HEK293 (cell line): ENCODE results near the gene COQ10A.
A peak's percentile ranks its signal among the peaks of the same experiment; 100 is the strongest.

Experiments used
- CTCF ChIA-PET: fragments of 350-600 bp; formaldehyde crosslinking; extraction: SDS; loops from one replicate; lab custom pipeline; 2021; ENCODE audit warnings: antibody characterized with exemption; lab: Yijun Ruan, JAX
- POLR2A ChIA-PET: fragments of 300-600 bp; formaldehyde crosslinking; extraction: SDS; loops from one replicate; lab custom pipeline; 2020; ENCODE audit warnings: antibody characterized with exemption, inconsistent platforms; lab: Yijun Ruan, JAX
- H3K27ac ChIP-seq: fragments of 200-500 bp; sonication (Bioruptor generic); 2 replicates; pipeline ENCODE4 v1.5.1; 2014; ENCODE audit warnings: low read depth, low read length, control low read depth, inconsistent platforms; ENCODE audit errors: extremely low read depth
- H3K36me3 ChIP-seq, 2 experiments: fragments of 200-500 bp in 1 of 2; sonication (Bioruptor generic) in 1 of 2; 1 replicate in 1 of 2; 2 replicates in 1 of 2; pipeline ENCODE4 v1.5.1; 2014 to 2017; ENCODE audit warnings: inconsistent platforms in 2 of 2, low read length in 2 of 2; ENCODE audit not compliant: control insufficient read depth in 2 of 2, insufficient read depth in 1 of 2
- H3K4me1 ChIP-seq: fragments of 200-500 bp; sonication (Bioruptor generic); 2 replicates; pipeline ENCODE4 v1.5.1; 2014; ENCODE audit warnings: mild to moderate bottlenecking, low read length, inconsistent platforms; ENCODE audit not compliant: control insufficient read depth, insufficient read depth
- H3K4me3 ChIP-seq: 2 replicates; pipeline ENCODE4 v1.5.1; 2011; ENCODE audit warnings: low read depth, mild to moderate bottlenecking, control low read depth, low read length, moderate library complexity
- H3K9me3 ChIP-seq: fragments of 200-500 bp; sonication (Bioruptor generic); 2 replicates; pipeline ENCODE4 v1.5.1; 2014; ENCODE audit warnings: low read depth, low read length, inconsistent platforms; ENCODE audit not compliant: control insufficient read depth, insufficient read depth
- BCL6B ChIP-seq: fragments of 450-650 bp; formaldehyde crosslinking; IDR thresholded peaks from 2 replicates; pipeline ENCODE4 v1.5.1; 2017; ENCODE audit warnings: missing biosample characterization, missing genetic modification characterization
- GLIS1 ChIP-seq: fragments of 450-650 bp; formaldehyde crosslinking; IDR thresholded peaks from 2 replicates; pipeline ENCODE4 v1.5.1; 2016; ENCODE audit warnings: missing biosample characterization, missing genetic modification characterization
- OSR2 ChIP-seq: fragments of 450-650 bp; formaldehyde crosslinking; IDR thresholded peaks from 2 replicates; pipeline ENCODE4 v1.5.1; 2016; ENCODE audit warnings: missing biosample characterization, missing genetic modification characterization
- SALL2 ChIP-seq: fragments of 450-650 bp; formaldehyde crosslinking; IDR thresholded peaks from 2 replicates; pipeline ENCODE4 v1.5.0; 2017; ENCODE audit warnings: missing biosample characterization, mild to moderate bottlenecking, missing genetic modification characterization, borderline replicate concordance
- ZBTB17 ChIP-seq: fragments of 450-650 bp; formaldehyde crosslinking; IDR thresholded peaks from 2 replicates; pipeline ENCODE4 v1.5.1; 2016; ENCODE audit warnings: missing biosample characterization, missing genetic modification characterization
- ZBTB7A ChIP-seq: fragments of 450-650 bp; formaldehyde crosslinking; IDR thresholded peaks from 2 replicates; pipeline ENCODE4 v1.5.1; 2016; ENCODE audit warnings: low read depth, missing biosample characterization, missing genetic modification characterization
- ZIC2 ChIP-seq: fragments of 450-650 bp; formaldehyde crosslinking; IDR thresholded peaks from 2 replicates; pipeline ENCODE4 v1.5.1; 2016; ENCODE audit warnings: missing biosample characterization, missing genetic modification characterization
- ZNF121 ChIP-seq: fragments of 450-650 bp; formaldehyde crosslinking; IDR thresholded peaks from 2 replicates; pipeline ENCODE4 v1.5.1; 2016; ENCODE audit warnings: missing biosample characterization, missing genetic modification characterization
- ZNF223 ChIP-seq: fragments of 450-650 bp; formaldehyde crosslinking; IDR thresholded peaks from 2 replicates; pipeline ENCODE4 v1.5.1; 2016; ENCODE audit warnings: missing biosample characterization, missing genetic modification characterization
- ZNF23 ChIP-seq: fragments of 450-650 bp; formaldehyde crosslinking; IDR thresholded peaks from 2 replicates; pipeline ENCODE4 v1.5.1; 2016; ENCODE audit warnings: missing biosample characterization, missing genetic modification characterization, borderline replicate concordance
- ZNF302 ChIP-seq: fragments of 450-650 bp; formaldehyde crosslinking; IDR thresholded peaks from 2 replicates; pipeline ENCODE4 v1.5.1; 2016; ENCODE audit warnings: missing biosample characterization, missing genetic modification characterization, low read depth
- ZNF341 ChIP-seq: fragments of 450-650 bp; formaldehyde crosslinking; IDR thresholded peaks from 2 replicates; pipeline ENCODE4; 2016; ENCODE audit warnings: low read depth, missing biosample characterization, missing genetic modification characterization
- ZNF488 ChIP-seq: fragments of 450-650 bp; formaldehyde crosslinking; IDR thresholded peaks from 2 replicates; pipeline ENCODE4 v1.5.1; 2016; ENCODE audit warnings: missing biosample characterization, missing genetic modification characterization
- ZNF561 ChIP-seq: fragments of 450-650 bp; IDR thresholded peaks from 2 replicates; pipeline ENCODE4 v1.5.1; 2018; ENCODE audit warnings: missing biosample characterization, missing genetic modification characterization, borderline replicate concordance
- ZNF629 ChIP-seq: fragments of 450-650 bp; formaldehyde crosslinking; IDR thresholded peaks from 2 replicates; pipeline ENCODE4 v1.5.1; 2017; ENCODE audit warnings: missing biosample characterization, missing genetic modification characterization
- ZNF768 ChIP-seq: fragments of 450-650 bp; formaldehyde crosslinking; IDR thresholded peaks from 2 replicates; pipeline ENCODE4 v1.5.1; 2018; ENCODE audit warnings: missing biosample characterization, mild to moderate bottlenecking, missing genetic modification characterization
- TF ChIP-seq, protein P1 (sequence below): fragments of 450-650 bp; formaldehyde crosslinking; IDR thresholded peaks from 2 replicates; pipeline ENCODE4 v1.5.1; 2017; ENCODE audit warnings: missing biosample characterization, missing genetic modification characterization
- TF ChIP-seq, protein P2 (sequence below): fragments of 450-650 bp; formaldehyde crosslinking; IDR thresholded peaks from 2 replicates; pipeline ENCODE4 v1.5.1; 2016; ENCODE audit warnings: missing biosample characterization, missing genetic modification characterization
- TF ChIP-seq, protein P3 (sequence below): fragments of 450-650 bp; formaldehyde crosslinking; IDR thresholded peaks from 2 replicates; pipeline ENCODE4 v1.5.1; 2016; ENCODE audit warnings: missing biosample characterization, missing genetic modification characterization
- TF ChIP-seq, protein P4 (sequence below): fragments of 450-650 bp; formaldehyde crosslinking; IDR thresholded peaks from 2 replicates; pipeline ENCODE4 v1.5.1; 2017; ENCODE audit warnings: missing biosample characterization, missing genetic modification characterization
- TF ChIP-seq, protein P5 (sequence below): fragments of 450-650 bp; formaldehyde crosslinking; IDR thresholded peaks from 2 replicates; pipeline ENCODE4 v1.5.1; 2016; ENCODE audit warnings: missing biosample characterization, missing genetic modification characterization

COQ10A gene

DNA sequence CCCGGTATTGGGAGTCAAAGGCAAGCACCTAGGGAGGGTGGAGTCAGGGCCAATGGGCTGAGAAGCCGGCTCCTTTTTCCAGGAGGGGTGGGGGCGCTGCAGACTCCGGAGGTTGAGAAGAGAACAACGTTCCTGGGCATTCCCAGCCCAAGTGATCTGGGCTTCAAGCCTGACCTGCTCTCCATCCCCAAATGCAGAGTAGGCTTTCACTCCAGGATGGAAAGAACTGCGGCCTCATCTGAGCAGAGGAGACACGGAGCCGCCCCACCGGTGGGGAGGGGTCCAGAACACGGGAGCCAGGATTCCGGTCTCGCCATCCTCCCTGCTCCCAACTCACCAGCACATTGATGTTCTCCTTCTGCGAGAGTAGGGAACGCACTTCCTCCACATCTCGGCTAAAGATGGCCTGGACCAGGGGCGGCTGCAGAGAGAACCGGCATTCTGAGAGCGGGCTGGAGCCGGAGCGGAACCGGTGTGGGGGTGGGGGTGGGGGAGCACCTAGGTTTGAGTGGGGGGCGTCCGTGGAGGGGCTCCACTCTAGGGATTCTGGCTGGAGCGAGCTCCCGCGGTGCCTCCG lies 9.2 kb upstream of the COQ10A start (continued):
- TF ChIP-seq GLIS1 (tag by site-specific recombination), result no peak
- TF ChIP-seq, protein P1, sequence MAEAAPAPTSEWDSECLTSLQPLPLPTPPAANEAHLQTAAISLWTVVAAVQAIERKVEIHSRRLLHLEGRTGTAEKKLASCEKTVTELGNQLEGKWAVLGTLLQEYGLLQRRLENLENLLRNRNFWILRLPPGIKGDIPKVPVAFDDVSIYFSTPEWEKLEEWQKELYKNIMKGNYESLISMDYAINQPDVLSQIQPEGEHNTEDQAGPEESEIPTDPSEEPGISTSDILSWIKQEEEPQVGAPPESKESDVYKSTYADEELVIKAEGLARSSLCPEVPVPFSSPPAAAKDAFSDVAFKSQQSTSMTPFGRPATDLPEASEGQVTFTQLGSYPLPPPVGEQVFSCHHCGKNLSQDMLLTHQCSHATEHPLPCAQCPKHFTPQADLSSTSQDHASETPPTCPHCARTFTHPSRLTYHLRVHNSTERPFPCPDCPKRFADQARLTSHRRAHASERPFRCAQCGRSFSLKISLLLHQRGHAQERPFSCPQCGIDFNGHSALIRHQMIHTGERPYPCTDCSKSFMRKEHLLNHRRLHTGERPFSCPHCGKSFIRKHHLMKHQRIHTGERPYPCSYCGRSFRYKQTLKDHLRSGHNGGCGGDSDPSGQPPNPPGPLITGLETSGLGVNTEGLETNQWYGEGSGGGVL, result no peak
- TF ChIP-seq ZNF768 (tag by site-specific recombination), result no peak
- no peak for TF ChIP-seq ZNF302 (tag by site-specific recombination)
- no peak for TF ChIP-seq BCL6B (tag by site-specific recombination)
- TF ChIP-seq, all 188 proteins: peak for 11

DNA sequence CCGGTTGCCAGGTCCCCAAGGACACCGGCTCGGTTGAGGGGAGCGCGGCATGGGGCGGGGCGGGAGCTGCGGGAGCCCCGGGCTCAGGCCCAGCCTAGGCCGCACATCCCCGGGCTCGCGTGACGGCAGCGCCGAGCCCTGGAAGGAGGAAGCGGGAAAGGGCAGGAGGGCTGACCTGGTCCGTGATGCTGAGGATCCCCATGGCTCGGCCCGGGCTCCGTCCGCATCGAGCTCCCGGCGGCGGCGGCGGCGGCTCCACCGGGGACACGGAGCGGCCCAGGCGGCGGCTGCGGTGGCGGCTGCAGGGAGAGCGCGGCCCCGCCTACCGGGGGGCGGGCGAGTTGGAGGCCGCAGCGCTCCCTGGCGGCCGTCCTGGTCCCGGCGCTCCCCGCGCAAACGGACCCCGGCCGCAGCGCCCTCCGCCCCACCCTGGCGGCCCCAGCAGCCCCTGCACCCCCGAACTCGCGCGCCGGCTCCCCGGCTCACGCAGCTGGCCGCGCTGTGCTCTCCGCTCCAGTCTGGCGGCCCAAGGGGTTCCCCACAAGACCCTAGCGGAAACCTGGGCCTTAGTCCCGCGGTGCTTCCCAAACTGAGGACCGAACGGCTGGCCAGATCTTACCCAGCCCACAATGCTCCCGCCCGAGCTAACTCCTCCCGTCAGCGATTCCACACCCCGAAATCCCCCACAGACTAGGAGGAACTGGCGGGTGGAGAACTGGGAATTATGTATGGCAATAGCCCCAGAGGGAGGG lies 8.5 kb upstream of the COQ10A start, which contains the start of gene ANKRD52:
ANKRD52 (minus strand) TSS at position 317 of the 752 bp plus-strand sequence; CDS start at position 202, 115 bp downstream.
- Histone ChIP-seq H3K27ac (peak within 1 kb of the TSS; percentile 90), H3K9me3 (no peaks in the 10 kb centered on the region), H3K4me1 (peaks cover 13% of the 10 kb centered on the region), H3K4me3 (peak within 1 kb of the TSS; percentile 92), H3K36me3 (peaks cover 13 to 40% of the 10 kb centered on the region in 2 experiments)
- CTCF ChIA-PET, result interaction anchor here (0.6 to 2.3 kb wide), 33 partner anchors 8 to 205 kb away, joined by 3 to 15 read pairs (median 4); partner anchors contain the start of genes COQ10A, ESYT1, RNF41 and SMARCC2
- POLR2A ChIA-PET, result interaction anchor here (0.7 to 3.5 kb wide), 10 partner anchors 9 to 154 kb away, joined by 3 to 26 read pairs (median 4); partner anchors contain the start of genes COQ10A, PA2G4, RNF41 and SMARCC2
- peak; percentile 54; the same call in 1 of the 2 replicates for TF ChIP-seq OSR2 (tag by site-specific recombination)
- TF ChIP-seq ZNF561 (tag by site-specific recombination), result peak; percentile 86
- TF ChIP-seq ZNF629 (tag by site-specific recombination), result no peak
- TF ChIP-seq, protein P2, sequence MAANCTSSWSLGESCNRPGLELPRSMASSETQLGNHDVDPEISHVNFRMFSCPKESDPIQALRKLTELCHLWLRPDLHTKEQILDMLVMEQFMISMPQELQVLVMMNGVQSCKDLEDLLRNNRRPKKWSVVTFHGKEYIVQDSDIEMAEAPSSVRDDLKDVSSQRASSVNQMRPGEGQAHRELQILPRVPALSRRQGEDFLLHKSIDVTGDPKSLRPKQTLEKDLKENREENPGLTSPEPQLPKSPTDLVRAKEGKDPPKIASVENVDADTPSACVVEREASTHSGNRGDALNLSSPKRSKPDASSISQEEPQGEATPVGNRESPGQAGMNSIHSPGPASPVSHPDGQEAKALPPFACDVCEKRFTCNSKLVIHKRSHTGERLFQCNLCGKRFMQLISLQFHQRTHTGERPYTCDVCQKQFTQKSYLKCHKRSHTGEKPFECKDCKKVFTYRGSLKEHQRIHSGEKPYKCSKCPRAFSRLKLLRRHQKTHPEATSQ (tag by site-specific recombination), result 0 out of 2 replicates have a peak, but pooled peaks have one; percentile 62
- 0 out of 2 replicates have a peak, but pooled peaks have one; percentile 47 for TF ChIP-seq ZNF121 (tag by site-specific recombination)
- no peak for TF ChIP-seq ZNF23 (tag by site-specific recombination)
- no peak for TF ChIP-seq ZNF223
- peak; percentile 94 for TF ChIP-seq ZNF341 (tag by site-specific recombination)
- TF ChIP-seq ZIC2 (tag by site-specific recombination), result peak; percentile 39; the same call in 1 of the 2 replicates
- peak; percentile 47; the same call in 1 of the 2 replicates for TF ChIP-seq ZBTB7A (tag by site-specific recombination)
- TF ChIP-seq, protein P3, sequence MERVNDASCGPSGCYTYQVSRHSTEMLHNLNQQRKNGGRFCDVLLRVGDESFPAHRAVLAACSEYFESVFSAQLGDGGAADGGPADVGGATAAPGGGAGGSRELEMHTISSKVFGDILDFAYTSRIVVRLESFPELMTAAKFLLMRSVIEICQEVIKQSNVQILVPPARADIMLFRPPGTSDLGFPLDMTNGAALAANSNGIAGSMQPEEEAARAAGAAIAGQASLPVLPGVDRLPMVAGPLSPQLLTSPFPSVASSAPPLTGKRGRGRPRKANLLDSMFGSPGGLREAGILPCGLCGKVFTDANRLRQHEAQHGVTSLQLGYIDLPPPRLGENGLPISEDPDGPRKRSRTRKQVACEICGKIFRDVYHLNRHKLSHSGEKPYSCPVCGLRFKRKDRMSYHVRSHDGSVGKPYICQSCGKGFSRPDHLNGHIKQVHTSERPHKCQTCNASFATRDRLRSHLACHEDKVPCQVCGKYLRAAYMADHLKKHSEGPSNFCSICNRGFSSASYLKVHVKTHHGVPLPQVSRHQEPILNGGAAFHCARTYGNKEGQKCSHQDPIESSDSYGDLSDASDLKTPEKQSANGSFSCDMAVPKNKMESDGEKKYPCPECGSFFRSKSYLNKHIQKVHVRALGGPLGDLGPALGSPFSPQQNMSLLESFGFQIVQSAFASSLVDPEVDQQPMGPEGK (tag by site-specific recombination), result peak; percentile 86
- TF ChIP-seq ZBTB17 (tag by site-specific recombination), result 0 out of 2 replicates have a peak, but pooled peaks have one; percentile 25
- TF ChIP-seq, protein P4, sequence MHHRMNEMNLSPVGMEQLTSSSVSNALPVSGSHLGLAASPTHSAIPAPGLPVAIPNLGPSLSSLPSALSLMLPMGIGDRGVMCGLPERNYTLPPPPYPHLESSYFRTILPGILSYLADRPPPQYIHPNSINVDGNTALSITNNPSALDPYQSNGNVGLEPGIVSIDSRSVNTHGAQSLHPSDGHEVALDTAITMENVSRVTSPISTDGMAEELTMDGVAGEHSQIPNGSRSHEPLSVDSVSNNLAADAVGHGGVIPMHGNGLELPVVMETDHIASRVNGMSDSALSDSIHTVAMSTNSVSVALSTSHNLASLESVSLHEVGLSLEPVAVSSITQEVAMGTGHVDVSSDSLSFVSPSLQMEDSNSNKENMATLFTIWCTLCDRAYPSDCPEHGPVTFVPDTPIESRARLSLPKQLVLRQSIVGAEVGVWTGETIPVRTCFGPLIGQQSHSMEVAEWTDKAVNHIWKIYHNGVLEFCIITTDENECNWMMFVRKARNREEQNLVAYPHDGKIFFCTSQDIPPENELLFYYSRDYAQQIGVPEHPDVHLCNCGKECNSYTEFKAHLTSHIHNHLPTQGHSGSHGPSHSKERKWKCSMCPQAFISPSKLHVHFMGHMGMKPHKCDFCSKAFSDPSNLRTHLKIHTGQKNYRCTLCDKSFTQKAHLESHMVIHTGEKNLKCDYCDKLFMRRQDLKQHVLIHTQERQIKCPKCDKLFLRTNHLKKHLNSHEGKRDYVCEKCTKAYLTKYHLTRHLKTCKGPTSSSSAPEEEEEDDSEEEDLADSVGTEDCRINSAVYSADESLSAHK (tag by site-specific recombination), result peak; percentile 24; the same call in 1 of the 2 replicates
- TF ChIP-seq, protein P5, sequence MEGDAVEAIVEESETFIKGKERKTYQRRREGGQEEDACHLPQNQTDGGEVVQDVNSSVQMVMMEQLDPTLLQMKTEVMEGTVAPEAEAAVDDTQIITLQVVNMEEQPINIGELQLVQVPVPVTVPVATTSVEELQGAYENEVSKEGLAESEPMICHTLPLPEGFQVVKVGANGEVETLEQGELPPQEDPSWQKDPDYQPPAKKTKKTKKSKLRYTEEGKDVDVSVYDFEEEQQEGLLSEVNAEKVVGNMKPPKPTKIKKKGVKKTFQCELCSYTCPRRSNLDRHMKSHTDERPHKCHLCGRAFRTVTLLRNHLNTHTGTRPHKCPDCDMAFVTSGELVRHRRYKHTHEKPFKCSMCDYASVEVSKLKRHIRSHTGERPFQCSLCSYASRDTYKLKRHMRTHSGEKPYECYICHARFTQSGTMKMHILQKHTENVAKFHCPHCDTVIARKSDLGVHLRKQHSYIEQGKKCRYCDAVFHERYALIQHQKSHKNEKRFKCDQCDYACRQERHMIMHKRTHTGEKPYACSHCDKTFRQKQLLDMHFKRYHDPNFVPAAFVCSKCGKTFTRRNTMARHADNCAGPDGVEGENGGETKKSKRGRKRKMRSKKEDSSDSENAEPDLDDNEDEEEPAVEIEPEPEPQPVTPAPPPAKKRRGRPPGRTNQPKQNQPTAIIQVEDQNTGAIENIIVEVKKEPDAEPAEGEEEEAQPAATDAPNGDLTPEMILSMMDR, result no peak
- no peak for TF ChIP-seq ZNF488 (tag by site-specific recombination)
- TF ChIP-seq SALL2 (tag by site-specific recombination), result no peak
